ENCODE measurements around the gene ITGA3. TPM values are rescaled to one million over a fixed set of nuclear protein-coding genes. Genes with fewer than 3 reads are reported as not detected.
"Not testable (repeated sequence)": the region's sequence is repeated elsewhere in the genome, so short reads cannot be mapped to it uniquely, and the experiment has no call there.

The ITGA3 gene
- total and polyA plus RNA-seq, 12 donors = 12.5 to 44.2 (median 23.1) TPM

DNA sequence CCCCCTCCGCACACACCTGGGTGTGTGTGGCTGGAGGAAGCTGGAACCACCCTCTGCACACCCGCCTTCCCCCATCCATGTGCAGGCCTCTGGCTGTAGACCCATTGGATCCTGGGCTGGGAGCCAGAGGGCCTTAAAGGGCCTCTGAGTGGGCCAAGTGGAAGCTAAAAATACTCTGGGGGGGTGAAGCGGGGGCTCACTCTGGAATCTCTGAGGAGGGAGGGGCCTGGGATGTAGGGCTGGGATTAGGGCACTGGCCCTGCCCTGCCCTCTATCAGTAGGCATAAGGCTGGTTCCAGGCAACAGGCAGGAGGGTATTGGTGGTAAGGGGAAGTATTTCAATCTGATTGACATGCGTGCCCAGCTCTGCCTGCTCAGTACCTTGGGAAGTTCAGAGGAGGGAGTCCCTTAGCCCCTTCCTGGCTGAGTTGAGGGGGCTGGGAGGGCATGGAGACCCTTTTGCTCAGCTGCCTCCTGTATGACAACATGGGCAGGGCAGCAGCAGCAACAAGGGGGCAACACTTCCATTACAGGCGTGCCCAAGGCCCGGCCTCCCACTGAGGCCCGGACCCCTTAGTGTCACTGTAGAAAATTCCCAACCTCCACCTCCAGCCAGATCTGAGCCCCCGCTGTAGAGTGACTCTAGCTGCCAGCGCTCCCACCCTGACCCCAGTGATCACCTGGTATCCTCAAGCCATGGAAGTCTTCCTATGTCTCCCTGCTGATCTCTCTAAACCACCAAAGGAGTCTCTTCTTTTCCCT, 5.2 kb downstream of the ITGA3 start:
- peak; percentile 63 to 88 (median 78) for ATAC-seq
- intact Hi-C loops (cut with DNase I) = no loop called here
- Histone ChIP-seq H3K9me3 (no peaks in the 10 kb centered on the region), H3K27me3 (peaks cover 0 to 11% (median 0%) of the 10 kb centered on the region in 7 donors), H3K27ac (peak overlapping the region; percentile 72 to 97 (median 90)), H3K4me3 (peak overlapping the region in 8 of 10 donors; percentile 1 to 37 (median 15)), H3K36me3 (no peaks in the 10 kb centered on the region), H3K4me1 (peaks cover 57 to 100% (median 92%) of the 10 kb centered on the region in 9 donors)
- TF ChIP-seq, protein P1, sequence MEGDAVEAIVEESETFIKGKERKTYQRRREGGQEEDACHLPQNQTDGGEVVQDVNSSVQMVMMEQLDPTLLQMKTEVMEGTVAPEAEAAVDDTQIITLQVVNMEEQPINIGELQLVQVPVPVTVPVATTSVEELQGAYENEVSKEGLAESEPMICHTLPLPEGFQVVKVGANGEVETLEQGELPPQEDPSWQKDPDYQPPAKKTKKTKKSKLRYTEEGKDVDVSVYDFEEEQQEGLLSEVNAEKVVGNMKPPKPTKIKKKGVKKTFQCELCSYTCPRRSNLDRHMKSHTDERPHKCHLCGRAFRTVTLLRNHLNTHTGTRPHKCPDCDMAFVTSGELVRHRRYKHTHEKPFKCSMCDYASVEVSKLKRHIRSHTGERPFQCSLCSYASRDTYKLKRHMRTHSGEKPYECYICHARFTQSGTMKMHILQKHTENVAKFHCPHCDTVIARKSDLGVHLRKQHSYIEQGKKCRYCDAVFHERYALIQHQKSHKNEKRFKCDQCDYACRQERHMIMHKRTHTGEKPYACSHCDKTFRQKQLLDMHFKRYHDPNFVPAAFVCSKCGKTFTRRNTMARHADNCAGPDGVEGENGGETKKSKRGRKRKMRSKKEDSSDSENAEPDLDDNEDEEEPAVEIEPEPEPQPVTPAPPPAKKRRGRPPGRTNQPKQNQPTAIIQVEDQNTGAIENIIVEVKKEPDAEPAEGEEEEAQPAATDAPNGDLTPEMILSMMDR (IDR thresholded peaks at IDR 0.05) = peak in 1 of 9 donors; percentile 6
- 52 to 60% methylated on average over 9 of the region's 9 CpGs for WGBS, 2 donors
- DNase-seq = peak; percentile 83 to 91

DNA sequence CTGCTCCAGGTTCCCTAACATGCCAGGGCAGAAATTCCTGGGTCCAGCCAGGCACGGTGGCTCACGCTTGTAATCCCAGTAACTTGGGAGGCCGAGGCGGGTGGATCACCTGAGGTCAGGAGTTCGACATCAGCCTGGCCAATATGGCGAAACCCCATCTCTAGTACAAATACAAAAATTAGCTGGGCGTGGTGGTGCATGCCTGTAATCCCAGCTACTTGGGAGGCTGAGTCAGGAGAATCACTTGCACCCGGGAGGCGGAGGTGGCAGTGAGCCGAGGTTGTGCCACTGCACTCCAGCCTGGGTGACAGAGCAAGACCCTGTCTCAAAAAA, 5.8 kb downstream of the ITGA3 start:
- H3K9me3 ChIP-seq; intact Hi-C loops (cut with DNase I); DNase-seq; H3K27me3 ChIP-seq; H3K36me3 ChIP-seq; ATAC-seq: not testable (repeated sequence)
- Histone ChIP-seq H3K4me1 (peaks cover 57 to 100% (median 89%) of the 10 kb centered on the region in 9 donors), H3K4me3 (peak overlapping the region in 8 of 10 donors; percentile 3 to 37 (median 22)), H3K27ac (peak overlapping the region; percentile 72 to 97 (median 90))
- WGBS, 2 donors = 71 to 77% methylated on average over 10 of the region's 10 CpGs

DNA sequence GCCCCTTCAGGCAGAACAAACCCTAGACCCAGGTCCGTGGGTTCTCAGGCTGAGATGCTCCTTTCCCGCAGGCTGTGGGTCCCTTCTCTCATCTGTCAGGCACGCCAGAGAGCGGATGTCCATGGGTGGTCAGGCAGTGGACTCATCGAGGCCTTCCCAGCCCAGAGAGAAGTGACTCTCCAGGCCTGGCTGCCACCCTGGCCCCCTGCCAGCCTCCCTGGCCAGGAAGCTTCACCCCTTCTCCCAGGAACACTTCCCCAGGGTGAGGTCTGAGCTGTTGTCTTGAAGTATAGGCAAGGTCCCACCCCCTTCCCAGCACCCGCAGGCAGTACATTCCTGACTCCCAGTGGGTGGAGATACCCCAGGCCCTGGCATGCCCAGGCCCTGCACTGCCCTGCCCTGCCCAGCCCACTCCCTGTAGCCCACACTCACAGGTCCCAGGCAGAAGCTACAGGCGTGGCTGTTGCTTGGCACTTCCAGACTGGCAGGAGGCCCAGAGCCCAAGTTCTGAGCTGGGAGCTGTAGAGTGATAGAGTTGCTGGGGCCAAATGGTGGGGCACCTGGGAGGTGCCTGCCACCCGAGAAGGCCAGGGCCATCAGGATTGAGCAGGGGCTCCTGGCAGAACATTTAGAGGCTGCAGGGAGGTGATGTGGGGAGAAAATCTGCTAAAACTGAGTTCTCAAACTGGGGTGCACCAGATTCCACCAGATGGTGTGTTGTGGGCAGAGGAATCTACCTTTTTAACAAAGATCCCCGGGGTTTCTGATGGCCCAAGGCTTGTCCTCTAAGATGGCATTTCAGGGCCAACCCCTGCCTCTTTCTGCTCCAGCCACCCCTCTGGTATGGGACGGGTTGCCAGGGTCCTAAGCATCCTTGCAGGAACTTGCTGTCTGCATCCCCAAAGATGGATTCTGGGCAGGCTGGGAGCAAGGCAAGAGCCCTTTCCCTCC, 6.7 kb downstream of the ITGA3 start:
- peak; percentile 83 to 85 for DNase-seq
- peak; percentile 63 to 85 (median 76) for ATAC-seq
- no peaks in the 10 kb centered on the region for H3K27me3 ChIP-seq
- WGBS, 2 donors = 57 to 59% methylated on average over 10 of the region's 10 CpGs
- intact Hi-C loops (cut with DNase I) = no loop called here
- peaks cover 0 to 6% (median 0%) of the 10 kb centered on the region in 9 donors for H3K36me3 ChIP-seq
- TF ChIP-seq, protein P1 (IDR thresholded peaks at IDR 0.05) = no peak
- H3K4me3 ChIP-seq = peak overlapping the region in 8 of 10 donors; percentile 11 to 37 (median 22)
- peaks cover 57 to 100% (median 87%) of the 10 kb centered on the region in 9 donors for H3K4me1 ChIP-seq
- H3K9me3 ChIP-seq = no peaks in the 10 kb centered on the region
- H3K27ac ChIP-seq = peak overlapping the region; percentile 72 to 97 (median 90)

DNA sequence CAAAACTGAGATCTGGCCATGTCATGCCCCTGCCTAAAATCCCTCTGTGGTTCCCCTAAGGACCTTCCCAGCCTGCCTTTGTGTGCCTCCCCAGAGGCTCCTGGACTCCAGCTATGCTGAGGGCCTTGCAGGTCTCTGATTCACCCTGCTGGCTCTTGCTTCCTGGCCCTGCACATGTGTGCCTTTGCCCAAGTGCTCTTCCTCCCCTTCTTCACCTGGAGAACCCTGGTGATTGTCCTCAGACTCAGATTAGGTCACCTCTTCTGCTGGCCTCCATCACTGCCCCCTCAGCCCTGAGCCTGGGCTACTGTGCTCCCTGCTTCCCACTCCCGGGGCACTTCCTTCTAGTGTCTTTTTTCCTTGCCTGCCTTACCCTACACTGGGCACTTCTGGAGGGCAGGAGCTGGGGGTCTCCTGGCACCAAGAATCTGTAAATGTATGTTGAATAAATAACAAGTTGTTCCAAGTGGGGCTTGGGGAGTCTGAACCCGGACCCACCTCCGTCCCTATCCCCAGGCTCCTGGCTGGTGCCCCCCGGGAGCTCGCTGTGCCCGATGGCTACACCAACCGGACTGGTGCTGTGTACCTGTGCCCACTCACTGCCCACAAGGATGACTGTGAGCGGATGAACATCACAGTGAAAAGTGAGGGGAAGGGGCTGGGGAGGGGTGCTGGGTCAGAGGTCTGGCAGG, 7.8 kb downstream of the ITGA3 start:
- no peak for DNase-seq
- peaks cover 0 to 17% (median 0%) of the 10 kb centered on the region in 9 donors for H3K36me3 ChIP-seq
- no peak overlapping the region for H3K4me3 ChIP-seq
- TF ChIP-seq, protein P1 (IDR thresholded peaks at IDR 0.05) = no peak
- no peaks in the 10 kb centered on the region for H3K9me3 ChIP-seq
- H3K27me3 ChIP-seq = no peaks in the 10 kb centered on the region
- no peak for ATAC-seq
- peaks cover 52 to 91% (median 79%) of the 10 kb centered on the region in 9 donors for H3K4me1 ChIP-seq
- H3K27ac ChIP-seq = peak overlapping the region in 9 of 10 donors; percentile 82 to 97 (median 91)
- intact Hi-C loops (cut with DNase I) = no loop called here
- WGBS, 2 donors = 92 to 94% methylated on average over 8 of the region's 8 CpGs

Data from heart right ventricle (tissue), 16 donors.